HG03558 (cell line): ENCODE measurements around the gene NR0B2.

Experiments
- ATAC-seq: cut with Tn5 transposase; IDR thresholded peaks from one replicate; pipeline ENCODE4 v1.9.1; 2021; ENCODE audit warnings: moderate number of reproducible peaks; ENCODE audit not compliant: unreplicated experiment; ENCODE audit errors: extremely low read depth

NR0B2 gene

GRCh38 chr1:26938004-26938658 is 24.4 kb upstream of the NR0B2 start:
- ATAC-seq = no peak

- no peak for ATAC-seq
Observed at GRCh38 chr1:26936823-26937222, 23.0 kb upstream of the NR0B2 start.

GRCh38 chr1:26932531-26932930 is 18.8 kb upstream of the NR0B2 start:
- ATAC-seq = no peak

GRCh38 chr1:26923711-26924110 is 9.9 kb upstream of the NR0B2 start:
- no peak for ATAC-seq

GRCh38 chr1:26922901-26923300 is 9.1 kb upstream of the NR0B2 start:
- ATAC-seq = no peak

GRCh38 chr1:26922431-26922729 is 8.6 kb upstream of the NR0B2 start:
- no peak for ATAC-seq

GRCh38 chr1:26921540-26922430 is 8.0 kb upstream of the NR0B2 start, which contains the start of gene NUDC:
Gene NUDC, plus strand, starts transcription at chr1:26921743. Its CDS starts 106 bp downstream, at chr1:26921849.
- peak; percentile 93 for ATAC-seq

- no peak for ATAC-seq
Observed at GRCh38 chr1:26921126-26921539, 7.4 kb upstream of the NR0B2 start.

- ATAC-seq = no peak
Observed at GRCh38 chr1:26915204-26915842, 1.5 kb upstream of the NR0B2 start.

GRCh38 chr1:26913389-26913753 is 404 bp downstream of the NR0B2 start:
- no peak for ATAC-seq

- no peak for ATAC-seq
Observed at GRCh38 chr1:26912147-26912490, 1.7 kb downstream of the NR0B2 start.

GRCh38 chr1:26911399-26912146 is 2.2 kb downstream of the NR0B2 start:
- ATAC-seq = no peak

GRCh38 chr1:26910343-26911160 is 3.2 kb downstream of the NR0B2 start:
- no peak for ATAC-seq

GRCh38 chr1:26909951-26910342 is 3.8 kb downstream of the NR0B2 start:
- ATAC-seq = no peak

GRCh38 chr1:26907071-26907917 is 6.5 kb downstream of the NR0B2 start:
- ATAC-seq = no peak

- ATAC-seq = no peak
Observed at GRCh38 chr1:26900815-26901511, 12.8 kb downstream of the NR0B2 start.

- peak; percentile 58 for ATAC-seq
Observed at GRCh38 chr1:26900001-26900814, 13.6 kb downstream of the NR0B2 start, which contains the start of gene GPATCH3. Gene GPATCH3, minus strand, starts transcription at chr1:26900467. Its CDS starts 25 bp downstream, at chr1:26900442.
